Tibial nerve (tissue), 4 donors: ENCODE results near the gene RANBP10. TPM values are rescaled to one million over a fixed set of nuclear protein-coding genes. Genes with fewer than 3 reads are reported as not detected.

Source experiments
- DNase-seq, 2 donors: peaks; one replicate each; pipeline ENCODE4 v3.0.0-alpha.2; 2019; ENCODE audit warnings: low spot score in 2 of 2
- H3K27ac ChIP-seq, 4 donors: fragments of 200-600 bp; sonication (generic) in 3 of 4; one replicate each; pipeline ENCODE4 v1.5.1; 2017 to 2019; ENCODE audit warnings: mild to moderate bottlenecking in 1 of 4
- H3K27me3 ChIP-seq, 2 donors: fragments of 200-600 bp; sonication (generic) in 1 of 2; one replicate each; pipeline versions ENCODE4 v1.5.1 to v1.6.0; 2017 to 2019
- H3K36me3 ChIP-seq, 3 donors: fragments of 200-600 bp; sonication (generic); one replicate each; pipeline ENCODE4 v1.5.1; 2018 to 2019
- H3K4me1 ChIP-seq, 4 donors: fragments of 200-600 bp; sonication (generic) in 3 of 4; one replicate each; pipeline ENCODE4 v1.5.1; 2017 to 2019
- H3K4me3 ChIP-seq, 4 donors: fragments of 200-600 bp; sonication (generic) in 3 of 4; one replicate each; pipeline ENCODE4 v1.5.1; 2017 to 2019; ENCODE audit warnings: mild to moderate bottlenecking in 1 of 4, moderate library complexity in 1 of 4
- H3K9me3 ChIP-seq, 4 donors: fragments of 200-600 bp; sonication (generic) in 3 of 4; one replicate each; pipeline ENCODE4 v1.5.1; 2017 to 2019
- EP300 ChIP-seq, 2 donors: sonication (generic); formaldehyde crosslinking; IDR thresholded peaks; one replicate each; pipeline ENCODE4 v1.6.1; 2017; ENCODE audit warnings: antibody characterized with exemption in 2 of 2, mild to moderate bottlenecking in 1 of 2
- POLR2A ChIP-seq, 2 donors: fragments of 450-650 bp; IDR thresholded peaks; one replicate each; pipeline ENCODE4 v1.6.1; 2017; ENCODE audit warnings: antibody characterized with exemption in 2 of 2, mild to moderate bottlenecking in 2 of 2, moderate library complexity in 2 of 2
- WGBS, 2 donors: methylation state at CpG; one replicate each; pipeline ENCODE4 v1.1.5; 2018; 5-methylcytosine and 5-hydroxymethylcytosine counted together
- total RNA-seq, 4 donors: library from RNA; depleted of rRNA; stranded (reverse); fragments of >200 nt; gene quantifications; one replicate each; pipeline ENCODE4 v1.1.0, GENCODE V29; 2016
- TF ChIP-seq, protein P1 (sequence below), 5 experiments: fragments of 200-600 bp in 3 of 5; fragments of 450-650 bp in 2 of 5; sonication (generic) in 3 of 5; IDR thresholded peaks; one replicate each; pipeline ENCODE4 v1.5.1; 2016 to 2019; ENCODE audit warnings: antibody characterized with exemption in 5 of 5, mild to moderate bottlenecking in 3 of 5, moderate library complexity in 2 of 5

Gene RANBP10
- 10 to 100 TPM in 3 of 4 donors, 1 to 10 TPM in 1; 8.1 to 19.5 (median 12.0) TPM for total RNA-seq

DNA sequence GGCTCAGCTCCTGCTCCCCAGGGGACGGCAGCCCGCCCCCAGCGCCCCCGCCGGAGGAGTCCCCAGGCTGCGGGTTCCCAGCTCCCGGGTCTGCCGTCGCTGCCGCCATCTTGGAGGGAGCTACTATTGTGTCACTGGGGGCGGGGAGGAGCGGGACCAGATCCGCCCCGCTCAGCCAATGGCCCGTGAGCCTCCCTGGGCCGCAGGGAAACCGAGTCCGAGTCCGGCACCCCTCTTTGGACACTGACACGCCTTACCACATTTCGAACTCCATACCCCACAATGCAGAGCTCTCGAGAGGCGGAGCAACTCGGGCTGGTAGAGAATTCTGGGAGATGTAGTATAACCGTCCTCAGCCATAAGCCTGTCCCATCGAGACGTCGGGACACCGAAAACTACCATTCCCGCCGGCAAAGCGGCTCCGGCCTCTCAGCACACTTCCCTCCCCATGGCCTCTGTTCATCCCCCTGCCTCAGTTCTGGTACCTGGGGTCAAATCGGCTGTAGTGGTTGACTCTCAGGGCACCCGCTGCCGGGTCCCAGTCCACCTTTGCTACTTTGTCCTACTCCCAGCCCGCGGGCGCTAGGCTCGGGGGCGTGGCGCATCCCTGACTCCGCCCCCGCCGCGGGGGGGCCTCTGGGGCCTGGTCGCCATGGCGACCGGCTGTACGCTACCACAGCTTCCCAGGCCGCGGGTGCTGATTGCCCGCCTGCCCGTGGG, at the start of gene RANBP10, which contains the start of gene TSNAXIP1:
TSS of gene RANBP10 (minus strand) at position 133 of the 720 bp plus-strand sequence. CDS start at position 109, 24 bp downstream.
TSS of gene TSNAXIP1 (plus strand) at position 462 of the 720 bp plus-strand sequence. CDS start 261 bp downstream, outside the sequence.
- peak; percentile 95 for DNase-seq
- Histone ChIP-seq H3K27me3 (no peaks in the 10 kb centered on the region), H3K27ac (peak within 1 kb of the TSS; percentile 75 to 92 (median 86)), H3K4me1 (peaks cover 0 to 31% (median 15%) of the 10 kb centered on the region in 4 donors), H3K9me3 (no peaks in the 10 kb centered on the region), H3K36me3 (peaks cover 0 to 24% (median 0%) of the 10 kb centered on the region in 3 donors), H3K4me3 (peak within 1 kb of the TSS; percentile 85 to 100 (median 94))
- 0 to 1% methylated on average over 22 to 38 of the region's 54 CpGs for WGBS, 2 donors
- peak; percentile 37 to 83 for TF ChIP-seq POLR2A (IDR thresholded peaks at IDR 0.05)
- peak; percentile 72 to 82 for TF ChIP-seq EP300 (IDR thresholded peaks at IDR 0.05)
- TF ChIP-seq, protein P1, sequence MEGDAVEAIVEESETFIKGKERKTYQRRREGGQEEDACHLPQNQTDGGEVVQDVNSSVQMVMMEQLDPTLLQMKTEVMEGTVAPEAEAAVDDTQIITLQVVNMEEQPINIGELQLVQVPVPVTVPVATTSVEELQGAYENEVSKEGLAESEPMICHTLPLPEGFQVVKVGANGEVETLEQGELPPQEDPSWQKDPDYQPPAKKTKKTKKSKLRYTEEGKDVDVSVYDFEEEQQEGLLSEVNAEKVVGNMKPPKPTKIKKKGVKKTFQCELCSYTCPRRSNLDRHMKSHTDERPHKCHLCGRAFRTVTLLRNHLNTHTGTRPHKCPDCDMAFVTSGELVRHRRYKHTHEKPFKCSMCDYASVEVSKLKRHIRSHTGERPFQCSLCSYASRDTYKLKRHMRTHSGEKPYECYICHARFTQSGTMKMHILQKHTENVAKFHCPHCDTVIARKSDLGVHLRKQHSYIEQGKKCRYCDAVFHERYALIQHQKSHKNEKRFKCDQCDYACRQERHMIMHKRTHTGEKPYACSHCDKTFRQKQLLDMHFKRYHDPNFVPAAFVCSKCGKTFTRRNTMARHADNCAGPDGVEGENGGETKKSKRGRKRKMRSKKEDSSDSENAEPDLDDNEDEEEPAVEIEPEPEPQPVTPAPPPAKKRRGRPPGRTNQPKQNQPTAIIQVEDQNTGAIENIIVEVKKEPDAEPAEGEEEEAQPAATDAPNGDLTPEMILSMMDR (IDR thresholded peaks at IDR 0.05), result peak in 1 of 5 experiments; percentile 24

DNA sequence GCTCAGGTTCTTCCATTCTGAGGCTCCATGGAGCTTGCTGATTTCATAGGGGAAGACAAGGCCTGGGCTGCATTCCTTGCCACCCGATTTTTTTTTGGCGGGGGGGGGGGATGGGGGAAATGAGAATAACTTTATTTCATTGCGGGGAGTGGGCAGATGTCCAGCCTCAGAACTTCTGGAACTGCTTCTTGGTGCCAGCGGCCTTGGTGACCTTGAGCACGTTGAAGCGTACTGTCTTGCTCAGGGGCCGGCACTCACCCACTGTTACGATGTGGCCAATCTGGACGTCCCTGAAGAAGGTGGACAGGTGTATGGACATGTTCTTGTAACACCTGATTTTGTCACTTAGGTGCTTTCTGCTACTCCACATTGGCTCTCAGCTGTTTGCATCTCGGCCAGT, 49.4 kb upstream of the RANBP10 start:
- peaks cover 0 to under 1% (median 0%) of the 10 kb centered on the region in 3 donors for H3K36me3 ChIP-seq
- H3K4me1 ChIP-seq, result peaks cover 0 to 44% (median 20%) of the 10 kb centered on the region in 4 donors
- H3K4me3 ChIP-seq, result no peak overlapping the region
- TF ChIP-seq, protein P1 (IDR thresholded peaks at IDR 0.05), result no peak
- TF ChIP-seq EP300 (IDR thresholded peaks at IDR 0.05), result no peak
- TF ChIP-seq POLR2A (IDR thresholded peaks at IDR 0.05), result no peak
- H3K9me3 ChIP-seq, result no peaks in the 10 kb centered on the region
- WGBS, 2 donors, result 56 to 60% methylated on average over 10 of the region's 10 CpGs
- H3K27me3 ChIP-seq, result no peaks in the 10 kb centered on the region
- H3K27ac ChIP-seq, result peak overlapping the region in 1 of 4 donors; percentile 24
- DNase-seq, result no peak

DNA sequence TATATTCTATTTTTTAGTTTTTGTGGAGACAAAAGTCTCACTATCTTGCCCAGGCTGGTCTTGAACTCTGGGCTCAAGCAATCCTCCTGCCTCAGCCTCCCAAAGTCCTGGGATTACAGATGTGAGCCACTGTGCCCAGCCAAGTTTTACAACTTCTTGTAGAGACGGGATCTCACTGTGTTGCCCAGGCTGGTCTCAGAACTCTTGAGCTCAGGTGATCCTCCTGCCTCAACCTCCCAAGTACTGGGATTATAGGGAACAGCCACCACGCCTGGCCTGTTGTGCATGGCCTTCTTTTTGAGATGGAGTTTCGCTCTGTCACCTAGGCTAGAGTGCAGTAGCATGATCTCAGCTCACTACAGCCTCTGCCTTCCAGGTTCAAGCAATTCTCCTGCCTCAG, 47.3 kb upstream of the RANBP10 start:
- no peak overlapping the region for H3K27ac ChIP-seq
- WGBS, 2 donors, result 91 to 98% methylated on average over 2 to 3 of the region's 3 CpGs
- peaks cover 0 to 47% (median 20%) of the 10 kb centered on the region in 4 donors for H3K4me1 ChIP-seq
- peaks cover 0 to 10% (median 0%) of the 10 kb centered on the region in 3 donors for H3K36me3 ChIP-seq
- no peak overlapping the region for H3K4me3 ChIP-seq
- DNase-seq, result no peak
- H3K27me3 ChIP-seq, result no peaks in the 10 kb centered on the region
- no peak for TF ChIP-seq EP300 (IDR thresholded peaks at IDR 0.05)
- no peaks in the 10 kb centered on the region for H3K9me3 ChIP-seq

DNA sequence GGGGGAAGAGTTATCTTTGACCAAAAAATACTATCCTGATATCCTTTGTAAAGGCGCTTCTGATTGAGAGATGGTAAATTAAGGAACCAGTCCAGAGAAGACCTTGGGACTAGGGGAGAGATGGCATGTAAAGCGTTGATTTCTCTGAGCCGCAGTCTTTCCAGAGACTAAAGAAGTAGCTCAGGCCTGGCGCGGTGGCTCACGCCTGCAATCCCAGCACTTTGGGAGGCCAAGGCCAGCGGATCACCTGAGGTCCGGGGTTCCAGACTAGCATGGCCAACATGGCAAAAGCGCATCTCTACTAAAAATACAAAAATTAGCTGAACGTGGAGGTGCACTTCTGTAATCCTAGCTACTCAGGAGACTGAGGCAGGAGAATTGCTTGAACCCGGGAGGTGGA, 41.8 kb upstream of the RANBP10 start:
- no peak for DNase-seq
- 82 to 91% methylated on average over 11 of the region's 11 CpGs for WGBS, 2 donors
- Histone ChIP-seq H3K36me3 (peaks cover 0 to 10% (median 0%) of the 10 kb centered on the region in 3 donors), H3K27ac (peak overlapping the region in 2 of 4 donors; percentile 15 to 96), H3K27me3 (no peaks in the 10 kb centered on the region), H3K9me3 (no peaks in the 10 kb centered on the region), H3K4me3 (peak overlapping the region; percentile 64 to 93 (median 74)), H3K4me1 (peaks cover 0 to 55% (median 44%) of the 10 kb centered on the region in 4 donors)
- TF ChIP-seq EP300 (IDR thresholded peaks at IDR 0.05) (no peak), POLR2A (IDR thresholded peaks at IDR 0.05) (no peak)
- TF ChIP-seq, protein P1 (IDR thresholded peaks at IDR 0.05), result no peak

DNA sequence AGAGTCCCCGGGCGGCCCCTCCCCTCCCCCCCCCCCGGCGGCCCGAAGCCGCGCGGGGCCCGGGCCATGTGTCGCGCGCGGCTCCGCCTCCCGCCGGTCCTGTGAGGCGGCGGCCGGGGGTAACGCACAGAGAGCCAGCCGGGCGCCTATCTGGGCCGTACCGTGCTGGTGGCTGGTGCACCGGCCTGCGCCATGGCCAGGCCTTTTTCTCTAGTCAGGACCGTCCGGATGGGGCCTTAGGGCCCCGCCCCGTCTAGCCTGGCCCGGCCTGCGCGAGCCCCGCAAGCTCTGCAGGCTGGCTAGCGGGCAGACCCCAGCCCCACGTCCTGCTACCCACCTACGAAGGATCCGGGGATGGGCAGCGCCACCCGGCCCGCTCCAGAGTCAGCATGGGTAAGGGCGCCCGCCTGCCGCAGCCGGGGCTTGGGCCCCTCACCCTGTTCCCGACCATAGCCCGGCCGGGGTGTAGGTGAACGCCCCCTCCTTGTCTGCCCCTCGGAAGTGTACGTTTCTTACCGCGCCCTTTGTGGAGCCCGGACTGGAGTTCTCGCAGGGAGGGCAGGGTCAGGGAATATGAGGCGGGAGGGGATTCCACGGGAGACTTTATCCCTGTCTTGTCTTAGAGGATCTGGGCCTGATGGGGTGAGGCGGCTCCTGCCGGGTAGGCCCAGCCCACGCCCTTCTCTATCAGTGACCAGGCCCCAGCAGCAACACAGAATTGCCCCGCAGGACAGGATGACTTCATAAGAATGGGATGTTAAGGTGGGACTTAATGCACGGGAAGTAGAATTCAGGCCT, 40.9 kb upstream of the RANBP10 start, which contains the start of gene CENPT:
TSS of gene CENPT (minus strand) at position 630 of the 798 bp plus-strand sequence. CDS start 13,834 bp downstream, outside the sequence.
- peak in 1 of 2 donors; percentile 31 for DNase-seq

More for the DNA sequence above, 40.9 kb upstream of the RANBP10 start, which contains the start of gene CENPT:
- TF ChIP-seq POLR2A (IDR thresholded peaks at IDR 0.05) (no peak), EP300 (IDR thresholded peaks at IDR 0.05) (no peak)
- TF ChIP-seq, protein P1 (IDR thresholded peaks at IDR 0.05), result no peak
- 0% methylated on average over 7 to 24 of the region's 62 CpGs for WGBS, 2 donors
- no peaks in the 10 kb centered on the region for H3K27me3 ChIP-seq
- peak within 1 kb of the TSS; percentile 87 to 96 (median 93) for H3K27ac ChIP-seq
- no peaks in the 10 kb centered on the region for H3K9me3 ChIP-seq
- H3K36me3 ChIP-seq, result peaks cover 0 to 10% (median 0%) of the 10 kb centered on the region in 3 donors
- peak within 1 kb of the TSS; percentile 64 to 93 (median 74) for H3K4me3 ChIP-seq
- H3K4me1 ChIP-seq, result peaks cover 0 to 58% (median 48%) of the 10 kb centered on the region in 4 donors
